ENCODE measurements around the gene KRT8.
"Not testable (repeated sequence)": the region's sequence is repeated elsewhere in the genome, so short reads cannot be mapped to it uniquely, and the experiment has no call there.

The KRT8 gene

DNA sequence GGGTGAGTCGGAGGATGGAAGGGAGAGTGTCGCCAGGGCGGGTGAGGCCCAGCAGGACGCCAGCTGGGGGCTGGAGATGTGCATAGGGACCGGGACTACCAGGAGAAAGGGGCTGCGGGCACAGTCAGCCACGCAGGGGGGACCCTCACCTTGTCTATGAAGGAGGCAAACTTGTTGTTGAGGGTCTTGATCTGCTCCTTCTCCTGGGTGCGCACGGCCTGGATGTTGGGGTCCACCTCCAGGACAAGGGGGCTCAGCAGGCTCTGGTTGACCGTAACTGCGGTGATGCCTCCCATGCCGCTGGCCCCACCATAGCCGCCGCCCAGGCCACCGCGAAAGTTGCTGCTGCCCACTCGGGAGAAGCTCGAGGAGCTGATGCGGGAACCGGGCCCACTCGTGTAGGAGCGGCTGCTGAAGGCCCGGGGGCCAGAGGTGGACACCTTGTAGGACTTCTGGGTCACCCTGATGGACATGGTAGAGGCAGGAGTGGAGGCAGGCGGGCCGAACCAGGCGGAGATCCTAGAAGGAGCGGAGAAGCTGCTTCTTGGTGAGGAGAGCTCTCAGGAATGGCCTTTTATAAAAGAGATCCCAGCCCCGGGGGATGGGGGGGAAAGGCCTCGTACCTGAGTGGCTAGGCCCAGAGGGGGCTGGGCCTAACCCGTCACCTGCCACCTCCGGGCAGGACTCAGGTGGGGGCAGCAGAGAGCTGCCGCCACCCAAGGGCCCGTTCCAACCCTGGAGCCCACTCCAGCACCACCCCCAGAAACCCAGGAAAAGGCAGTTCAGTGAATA is at the start of gene KRT8:
Gene KRT8 (minus strand): TSS at position 568 of the 792 bp plus-strand sequence. CDS start 95 bp downstream, at position 473.
- H3K27ac ChIP-seq (ENCODE audit: low read depth, low read length): peak within 1 kb of the TSS; percentile 36
- peak within 1 kb of the TSS; percentile 47 for H2AFZ ChIP-seq (ENCODE audit: low read length, unreplicated experiment)
- not testable (repeated sequence) for H3K27me3 ChIP-seq (ENCODE audit: insufficient read depth, low read length); H3K79me2 ChIP-seq (ENCODE audit: control insufficient read depth, insufficient read depth, low read length, unreplicated experiment); H3K4me3 ChIP-seq (ENCODE audit: low read depth, low read length); H3K36me3 ChIP-seq (ENCODE audit: insufficient read depth, low read length)
- H3K4me1 ChIP-seq (ENCODE audit: control insufficient read depth, insufficient read depth, low read length, unreplicated experiment): peaks cover 26% of the 10 kb centered on the region

DNA sequence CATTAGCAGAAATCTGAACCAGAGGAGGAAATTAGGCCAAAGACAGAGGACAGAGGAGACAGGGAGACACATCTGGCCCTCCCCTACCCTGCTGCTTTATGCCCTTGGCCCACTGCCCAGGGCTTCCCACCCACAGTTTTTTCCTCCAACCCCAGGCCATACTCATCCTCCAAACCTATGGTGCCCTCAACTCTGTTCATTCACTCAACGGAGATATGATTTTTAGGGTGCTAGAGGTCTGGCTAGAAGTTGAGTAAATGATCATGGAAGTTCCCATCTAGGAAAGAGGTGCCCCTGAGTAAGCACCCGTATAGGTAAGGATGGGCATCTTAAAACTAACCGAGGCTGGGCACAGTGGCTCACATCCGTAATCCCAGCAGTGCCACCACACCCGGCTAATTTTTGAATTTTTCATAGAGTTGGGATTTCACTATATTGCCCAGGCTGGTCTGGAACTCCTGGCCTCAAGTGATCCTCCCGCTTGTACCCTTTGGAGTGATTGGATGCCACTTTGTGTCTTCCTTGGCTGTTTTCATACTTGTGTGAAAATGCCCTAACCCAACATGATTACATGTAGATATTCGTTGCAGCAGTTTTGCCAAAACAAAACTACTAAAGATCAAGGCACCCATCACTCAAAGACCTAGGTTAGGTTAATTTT is 48.4 kb upstream of the KRT8 start:
- no peak overlapping the region for H3K4me3 ChIP-seq (ENCODE audit: low read depth, low read length)
- H3K79me2 ChIP-seq (ENCODE audit: control insufficient read depth, insufficient read depth, low read length, unreplicated experiment): peaks cover 3% of the 10 kb centered on the region
- no peak overlapping the region for H3K27ac ChIP-seq (ENCODE audit: low read depth, low read length)

DNA sequence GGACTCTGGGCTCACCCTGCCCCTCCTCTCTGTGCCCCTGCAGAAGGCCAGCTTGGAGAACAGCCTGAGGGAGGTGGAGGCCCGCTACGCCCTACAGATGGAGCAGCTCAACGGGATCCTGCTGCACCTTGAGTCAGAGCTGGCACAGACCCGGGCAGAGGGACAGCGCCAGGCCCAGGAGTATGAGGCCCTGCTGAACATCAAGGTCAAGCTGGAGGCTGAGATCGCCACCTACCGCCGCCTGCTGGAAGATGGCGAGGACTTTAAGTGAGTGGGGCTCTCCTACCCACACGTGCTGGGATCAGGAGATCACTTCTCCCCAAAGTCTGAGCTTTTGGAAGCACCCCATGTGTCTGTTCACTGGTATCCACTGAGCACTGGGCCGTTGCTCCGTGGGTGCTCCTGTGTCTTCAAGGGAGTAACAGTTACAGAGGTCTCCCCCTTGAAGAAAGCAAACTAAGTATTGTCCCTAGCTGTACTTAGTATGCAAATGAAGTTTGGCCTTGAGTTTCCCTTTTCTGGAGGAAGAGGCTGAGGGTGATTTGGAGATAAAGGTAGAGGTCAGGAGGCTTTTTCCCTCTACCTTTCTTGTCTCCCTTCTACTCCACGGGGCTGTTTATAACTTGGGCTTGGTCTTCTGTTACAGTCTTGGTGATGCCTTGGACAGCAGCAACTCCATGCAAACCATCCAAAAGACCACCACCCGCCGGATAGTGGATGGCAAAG is 47.4 kb upstream of the KRT8 start:
- Histone ChIP-seq H3K36me3 (ENCODE audit: insufficient read depth, low read length) (no peaks in the 10 kb centered on the region), H3K4me1 (ENCODE audit: control insufficient read depth, insufficient read depth, low read length, unreplicated experiment) (no peaks in the 10 kb centered on the region), H3K27me3 (ENCODE audit: insufficient read depth, low read length) (no peaks in the 10 kb centered on the region), H2AFZ (ENCODE audit: low read length, unreplicated experiment) (no peak overlapping the region), H3K79me2 (ENCODE audit: control insufficient read depth, insufficient read depth, low read length, unreplicated experiment) (peaks cover 3% of the 10 kb centered on the region), H3K27ac (ENCODE audit: low read depth, low read length) (no peak overlapping the region), H3K4me3 (ENCODE audit: low read depth, low read length) (no peak overlapping the region)

More for the DNA sequence above, 48.4 kb upstream of the KRT8 start:
- Histone ChIP-seq H3K36me3 (ENCODE audit: insufficient read depth, low read length) (no peaks in the 10 kb centered on the region), H3K4me1 (ENCODE audit: control insufficient read depth, insufficient read depth, low read length, unreplicated experiment) (no peaks in the 10 kb centered on the region), H3K27me3 (ENCODE audit: insufficient read depth, low read length) (no peaks in the 10 kb centered on the region), H2AFZ (ENCODE audit: low read length, unreplicated experiment) (no peak overlapping the region)

DNA sequence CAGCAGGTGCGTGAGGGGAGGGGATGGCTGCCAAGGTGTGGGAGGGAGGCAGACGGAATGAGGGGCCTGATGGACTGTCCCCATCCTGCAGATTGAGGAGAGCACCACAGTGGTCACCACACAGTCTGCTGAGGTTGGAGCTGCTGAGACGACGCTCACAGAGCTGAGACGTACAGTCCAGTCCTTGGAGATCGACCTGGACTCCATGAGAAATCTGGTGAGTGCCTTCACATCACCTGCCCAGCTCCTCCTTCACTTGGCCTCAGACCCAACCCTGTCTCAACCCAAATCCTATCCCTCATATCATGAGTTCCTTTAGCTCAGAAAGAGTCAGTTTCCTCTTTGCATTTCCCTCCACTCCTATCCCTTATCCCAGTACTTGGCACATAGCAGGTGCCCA is 46.8 kb upstream of the KRT8 start:
- Histone ChIP-seq H3K4me1 (ENCODE audit: control insufficient read depth, insufficient read depth, low read length, unreplicated experiment) (peaks cover 5% of the 10 kb centered on the region), H3K4me3 (ENCODE audit: low read depth, low read length) (no peak overlapping the region), H2AFZ (ENCODE audit: low read length, unreplicated experiment) (no peak overlapping the region), H3K27ac (ENCODE audit: low read depth, low read length) (no peak overlapping the region), H3K27me3 (ENCODE audit: insufficient read depth, low read length) (no peaks in the 10 kb centered on the region), H3K36me3 (ENCODE audit: insufficient read depth, low read length) (no peaks in the 10 kb centered on the region), H3K79me2 (ENCODE audit: control insufficient read depth, insufficient read depth, low read length, unreplicated experiment) (peaks cover 3% of the 10 kb centered on the region)

DNA sequence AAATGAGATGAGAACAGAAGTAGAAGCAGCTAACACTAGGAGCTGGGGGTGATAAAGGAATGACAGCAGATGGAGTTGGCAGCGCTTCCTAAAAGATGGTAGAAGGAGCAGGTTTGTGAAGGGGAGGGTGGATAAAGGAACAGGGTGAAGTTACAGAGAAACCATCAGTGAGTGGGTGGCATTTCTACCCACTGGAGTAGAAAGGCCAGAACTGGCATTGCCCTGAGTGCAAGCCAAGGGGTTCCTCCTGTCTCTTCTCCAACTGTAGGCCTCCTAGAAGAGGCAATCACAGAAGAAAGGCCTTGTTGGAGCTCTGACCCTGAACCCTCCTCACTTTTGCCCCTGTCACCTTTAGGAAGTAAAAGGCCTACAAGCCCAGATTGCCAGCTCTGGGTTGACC is 46.2 kb upstream of the KRT8 start:
- no peak overlapping the region for H2AFZ ChIP-seq (ENCODE audit: low read length, unreplicated experiment)
- H3K36me3 ChIP-seq (ENCODE audit: insufficient read depth, low read length): no peaks in the 10 kb centered on the region
- H3K4me1 ChIP-seq (ENCODE audit: control insufficient read depth, insufficient read depth, low read length, unreplicated experiment): peaks cover 10% of the 10 kb centered on the region
- peaks cover 3% of the 10 kb centered on the region for H3K79me2 ChIP-seq (ENCODE audit: control insufficient read depth, insufficient read depth, low read length, unreplicated experiment)
- H3K27ac ChIP-seq (ENCODE audit: low read depth, low read length): no peak overlapping the region
- H3K27me3 ChIP-seq (ENCODE audit: insufficient read depth, low read length): no peaks in the 10 kb centered on the region
- no peak overlapping the region for H3K4me3 ChIP-seq (ENCODE audit: low read depth, low read length)

DNA sequence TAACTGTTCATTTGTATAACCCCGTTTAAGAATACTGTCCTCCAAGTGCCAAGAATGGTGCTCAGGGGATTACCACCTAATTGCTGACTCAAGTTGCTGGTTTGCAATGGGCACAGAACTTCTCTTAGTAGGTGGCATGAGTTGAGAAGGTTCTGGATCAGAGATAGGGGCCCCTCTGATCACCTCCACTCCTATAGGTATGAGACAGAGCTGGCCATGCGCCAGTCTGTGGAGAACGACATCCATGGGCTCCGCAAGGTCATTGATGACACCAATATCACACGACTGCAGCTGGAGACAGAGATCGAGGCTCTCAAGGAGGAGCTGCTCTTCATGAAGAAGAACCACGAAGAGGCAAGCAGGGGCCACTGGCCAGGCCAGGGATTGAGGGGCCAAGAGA is 45.7 kb upstream of the KRT8 start:
- peaks cover 16% of the 10 kb centered on the region for H3K4me1 ChIP-seq (ENCODE audit: control insufficient read depth, insufficient read depth, low read length, unreplicated experiment)
- H2AFZ ChIP-seq (ENCODE audit: low read length, unreplicated experiment): no peak overlapping the region
- H3K27me3 ChIP-seq (ENCODE audit: insufficient read depth, low read length): no peaks in the 10 kb centered on the region
- H3K79me2 ChIP-seq (ENCODE audit: control insufficient read depth, insufficient read depth, low read length, unreplicated experiment): peaks cover 3% of the 10 kb centered on the region
- no peak overlapping the region for H3K27ac ChIP-seq (ENCODE audit: low read depth, low read length)
- H3K4me3 ChIP-seq (ENCODE audit: low read depth, low read length): peak overlapping the region; percentile 86
- no peaks in the 10 kb centered on the region for H3K36me3 ChIP-seq (ENCODE audit: insufficient read depth, low read length)

DNA sequence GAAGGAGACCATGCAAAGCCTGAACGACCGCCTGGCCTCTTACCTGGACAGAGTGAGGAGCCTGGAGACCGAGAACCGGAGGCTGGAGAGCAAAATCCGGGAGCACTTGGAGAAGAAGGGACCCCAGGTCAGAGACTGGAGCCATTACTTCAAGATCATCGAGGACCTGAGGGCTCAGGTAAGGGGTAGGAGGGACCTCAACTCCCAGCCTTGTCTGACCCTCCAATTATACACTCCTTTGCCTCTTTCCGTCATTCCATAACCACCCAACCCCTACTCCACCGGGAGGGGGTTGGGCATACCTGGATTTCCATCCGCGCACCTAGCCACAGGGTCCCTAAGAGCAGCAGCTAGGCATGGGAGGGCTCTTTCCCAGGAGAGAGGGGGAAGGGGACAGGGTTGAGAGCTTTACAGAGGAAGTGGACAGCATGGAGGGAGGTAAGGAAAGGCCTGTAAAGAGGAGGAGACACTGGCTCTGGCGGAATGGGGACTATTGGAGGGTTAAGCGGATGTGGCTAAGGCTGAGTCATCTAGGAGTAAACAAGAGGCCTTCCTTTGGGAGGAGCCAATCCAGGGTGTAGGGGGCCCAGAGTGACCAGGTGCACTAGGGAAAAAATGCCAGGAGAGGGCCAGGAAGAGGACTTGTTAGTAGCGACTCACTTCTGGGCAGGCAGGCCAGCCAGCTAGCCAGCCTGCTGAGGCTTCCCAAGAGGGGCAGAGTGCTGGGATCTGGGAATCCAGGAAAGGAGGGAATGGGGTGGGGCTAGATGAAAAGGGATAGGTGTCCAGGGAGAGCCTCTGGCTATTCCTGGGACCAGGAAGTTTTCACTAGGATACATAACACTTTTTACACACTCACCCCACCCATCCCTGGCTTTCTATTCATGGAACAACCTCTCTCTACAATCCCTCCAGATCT is 44.8 kb upstream of the KRT8 start:
- no peak overlapping the region for H3K27ac ChIP-seq (ENCODE audit: low read depth, low read length)
- peaks cover 20% of the 10 kb centered on the region for H3K4me1 ChIP-seq (ENCODE audit: control insufficient read depth, insufficient read depth, low read length, unreplicated experiment)
- H2AFZ ChIP-seq (ENCODE audit: low read length, unreplicated experiment): no peak overlapping the region
- H3K4me3 ChIP-seq (ENCODE audit: low read depth, low read length): peak overlapping the region; percentile 86
- no peaks in the 10 kb centered on the region for H3K36me3 ChIP-seq (ENCODE audit: insufficient read depth, low read length)
- no peaks in the 10 kb centered on the region for H3K27me3 ChIP-seq (ENCODE audit: insufficient read depth, low read length)
- peaks cover 3% of the 10 kb centered on the region for H3K79me2 ChIP-seq (ENCODE audit: control insufficient read depth, insufficient read depth, low read length, unreplicated experiment)

DNA sequence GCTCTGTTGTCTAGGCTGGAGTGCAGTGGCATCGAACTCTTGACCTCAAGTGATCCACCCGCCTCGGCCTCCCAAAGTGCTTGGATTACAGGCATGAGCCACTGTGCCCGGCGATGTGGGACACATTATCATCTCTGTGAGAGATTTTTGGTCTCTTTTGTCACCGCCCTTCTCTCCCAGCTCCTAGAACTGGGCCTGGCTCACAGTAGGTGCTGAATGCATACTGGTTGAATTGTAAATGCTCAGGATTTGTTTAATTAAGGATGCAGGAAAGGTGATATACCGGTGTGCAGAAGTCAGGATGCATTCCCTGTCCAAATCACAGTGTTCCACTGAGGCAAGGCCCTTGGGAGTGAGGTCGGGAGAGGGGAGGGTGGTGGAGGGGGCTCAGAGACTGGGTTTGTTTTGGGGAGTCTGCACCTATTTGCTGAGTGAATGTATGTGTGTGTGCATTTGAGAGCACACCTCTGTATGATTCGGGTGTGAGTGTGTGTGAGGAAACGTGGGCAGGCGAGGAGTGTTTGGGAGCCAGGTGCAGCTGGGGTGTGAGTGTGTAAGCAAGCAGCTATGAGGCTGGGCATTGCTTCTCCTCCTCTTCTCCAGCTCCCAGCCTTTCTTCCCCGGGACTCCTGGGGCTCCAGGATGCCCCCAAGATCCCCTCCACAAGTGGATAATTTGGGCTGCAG is 43.0 kb upstream of the KRT8 start:
- Histone ChIP-seq H3K36me3 (ENCODE audit: insufficient read depth, low read length) (no peaks in the 10 kb centered on the region), H3K27me3 (ENCODE audit: insufficient read depth, low read length) (no peaks in the 10 kb centered on the region), H2AFZ (ENCODE audit: low read length, unreplicated experiment) (no peak overlapping the region), H3K79me2 (ENCODE audit: control insufficient read depth, insufficient read depth, low read length, unreplicated experiment) (peaks cover 3% of the 10 kb centered on the region), H3K4me1 (ENCODE audit: control insufficient read depth, insufficient read depth, low read length, unreplicated experiment) (peaks cover 20% of the 10 kb centered on the region), H3K4me3 (ENCODE audit: low read depth, low read length) (no peak overlapping the region; the same call in 1 of the 2 replicates), H3K27ac (ENCODE audit: low read depth, low read length) (no peak overlapping the region)

DNA sequence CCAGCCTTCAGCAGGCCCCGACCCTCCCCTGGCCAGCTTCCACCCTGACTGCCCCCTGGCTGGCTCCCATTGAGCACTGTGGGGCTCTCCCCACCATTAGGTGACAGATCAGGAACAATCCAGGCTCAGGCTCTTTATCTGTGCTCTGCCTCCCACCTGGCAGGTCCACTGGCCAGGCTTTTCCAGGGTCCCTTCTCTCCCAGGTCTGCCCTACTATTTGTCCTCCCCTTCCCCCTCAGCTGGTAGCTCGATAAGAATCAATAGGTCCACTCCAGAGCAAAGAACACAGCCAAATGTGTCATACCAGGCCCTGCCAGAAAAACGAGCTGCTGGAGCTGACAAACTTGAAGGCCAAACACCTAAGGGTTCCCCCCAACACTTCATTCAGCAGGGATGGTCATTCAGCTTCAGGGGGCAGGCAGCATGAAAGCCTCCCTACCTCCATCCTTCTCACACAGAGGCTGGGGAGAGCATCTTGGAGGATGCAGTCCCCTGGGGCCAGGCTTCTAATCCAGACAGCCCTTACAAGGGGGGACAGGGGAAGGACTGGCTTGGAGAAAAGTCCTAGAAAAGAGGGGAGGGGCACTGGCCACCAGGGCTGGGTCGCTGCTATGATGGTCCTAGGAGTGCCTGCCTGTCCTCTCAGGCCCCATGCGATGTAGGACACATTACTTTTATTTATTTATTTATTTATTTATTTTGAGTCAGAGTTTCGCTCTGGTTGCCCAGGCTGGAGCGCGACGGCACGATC is 42.1 kb upstream of the KRT8 start:
- no peak overlapping the region for H3K27ac ChIP-seq (ENCODE audit: low read depth, low read length)
- no peak overlapping the region for H2AFZ ChIP-seq (ENCODE audit: low read length, unreplicated experiment)
- H3K4me3 ChIP-seq (ENCODE audit: low read depth, low read length): no peak overlapping the region
- H3K79me2 ChIP-seq (ENCODE audit: control insufficient read depth, insufficient read depth, low read length, unreplicated experiment): peaks cover 3% of the 10 kb centered on the region
- H3K36me3 ChIP-seq (ENCODE audit: insufficient read depth, low read length): no peaks in the 10 kb centered on the region
- peaks cover 20% of the 10 kb centered on the region for H3K4me1 ChIP-seq (ENCODE audit: control insufficient read depth, insufficient read depth, low read length, unreplicated experiment)
- no peaks in the 10 kb centered on the region for H3K27me3 ChIP-seq (ENCODE audit: insufficient read depth, low read length)
